OCI-LY7 (cell line): ENCODE data around the gene TXNL4A.

Experiments
- CTCF ChIP-seq: fragments of 200-600 bp; sonication (generic); conservative IDR thresholded peaks from 2 replicates; pipeline ENCODE4 v1.5.1; 2014; ENCODE audit warnings: mild to moderate bottlenecking, antibody characterized with exemption, low read length, moderate library complexity, mixed read lengths
- EZH2phosphoT487 ChIP-seq: fragments of 200-600 bp; sonication (generic); IDR thresholded peaks from 2 replicates; pipeline ENCODE4 v1.6.1; 2018; ENCODE audit warnings: low read depth, borderline replicate concordance, mild to moderate bottlenecking, mixed run types, antibody characterized with exemption, low read length, moderate library complexity, mixed read lengths

DNA sequence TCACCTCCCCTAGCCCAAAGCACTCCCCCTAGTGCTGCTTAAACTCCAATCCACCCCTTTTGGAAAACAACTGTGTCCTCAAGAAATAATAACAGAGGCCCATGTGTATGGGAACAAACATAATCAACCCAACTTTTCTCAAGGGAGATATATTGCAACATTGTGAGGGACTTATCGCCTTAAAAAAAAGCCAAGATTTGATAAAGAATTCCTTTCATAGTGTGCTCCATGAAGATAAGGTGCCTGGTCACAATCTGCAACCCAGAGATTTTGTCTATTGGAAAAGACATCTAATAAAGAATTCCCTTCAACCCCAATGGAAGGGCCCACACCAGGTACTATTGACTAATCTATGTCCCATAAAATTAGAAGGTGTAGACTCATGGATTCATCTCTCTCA, 41.3 kb upstream of the TXNL4A start:
- TF ChIP-seq CTCF (no peak), EZH2phosphoT487 (no peak)
